ENCODE measurements around the gene TCOF1.

TCOF1 gene

DNA sequence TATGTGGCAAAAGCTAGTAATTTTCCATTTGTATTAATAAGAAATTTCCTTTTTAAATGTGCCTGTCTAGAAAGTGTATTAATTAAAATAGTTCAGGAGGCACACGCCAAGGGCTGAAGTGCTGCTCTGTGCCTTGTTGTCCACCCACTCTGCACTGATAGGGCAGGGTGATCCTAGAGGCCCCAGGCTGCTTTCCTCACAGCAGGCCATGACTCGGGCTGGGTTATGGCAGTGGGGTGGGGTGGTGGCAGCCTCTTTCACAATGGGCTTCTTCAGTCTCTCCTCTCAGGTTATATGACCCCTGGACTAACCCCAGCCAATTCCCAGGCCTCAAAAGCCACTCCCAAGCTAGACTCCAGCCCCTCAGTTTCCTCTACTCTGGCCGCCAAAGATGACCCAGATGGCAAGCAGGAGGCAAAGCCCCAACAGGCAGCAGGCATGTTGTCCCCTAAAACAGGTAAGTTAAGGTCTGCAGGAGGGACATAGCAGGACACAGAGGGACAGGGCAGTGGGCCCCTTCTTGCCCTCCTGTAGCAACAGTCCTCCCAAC, 35.7 kb downstream of the TCOF1 start:
- TF ChIP-seq, protein P1, sequence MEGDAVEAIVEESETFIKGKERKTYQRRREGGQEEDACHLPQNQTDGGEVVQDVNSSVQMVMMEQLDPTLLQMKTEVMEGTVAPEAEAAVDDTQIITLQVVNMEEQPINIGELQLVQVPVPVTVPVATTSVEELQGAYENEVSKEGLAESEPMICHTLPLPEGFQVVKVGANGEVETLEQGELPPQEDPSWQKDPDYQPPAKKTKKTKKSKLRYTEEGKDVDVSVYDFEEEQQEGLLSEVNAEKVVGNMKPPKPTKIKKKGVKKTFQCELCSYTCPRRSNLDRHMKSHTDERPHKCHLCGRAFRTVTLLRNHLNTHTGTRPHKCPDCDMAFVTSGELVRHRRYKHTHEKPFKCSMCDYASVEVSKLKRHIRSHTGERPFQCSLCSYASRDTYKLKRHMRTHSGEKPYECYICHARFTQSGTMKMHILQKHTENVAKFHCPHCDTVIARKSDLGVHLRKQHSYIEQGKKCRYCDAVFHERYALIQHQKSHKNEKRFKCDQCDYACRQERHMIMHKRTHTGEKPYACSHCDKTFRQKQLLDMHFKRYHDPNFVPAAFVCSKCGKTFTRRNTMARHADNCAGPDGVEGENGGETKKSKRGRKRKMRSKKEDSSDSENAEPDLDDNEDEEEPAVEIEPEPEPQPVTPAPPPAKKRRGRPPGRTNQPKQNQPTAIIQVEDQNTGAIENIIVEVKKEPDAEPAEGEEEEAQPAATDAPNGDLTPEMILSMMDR (IDR thresholded peaks at IDR 0.05; ENCODE audit: low read depth, low read length, missing control alignments) = no peak

DNA sequence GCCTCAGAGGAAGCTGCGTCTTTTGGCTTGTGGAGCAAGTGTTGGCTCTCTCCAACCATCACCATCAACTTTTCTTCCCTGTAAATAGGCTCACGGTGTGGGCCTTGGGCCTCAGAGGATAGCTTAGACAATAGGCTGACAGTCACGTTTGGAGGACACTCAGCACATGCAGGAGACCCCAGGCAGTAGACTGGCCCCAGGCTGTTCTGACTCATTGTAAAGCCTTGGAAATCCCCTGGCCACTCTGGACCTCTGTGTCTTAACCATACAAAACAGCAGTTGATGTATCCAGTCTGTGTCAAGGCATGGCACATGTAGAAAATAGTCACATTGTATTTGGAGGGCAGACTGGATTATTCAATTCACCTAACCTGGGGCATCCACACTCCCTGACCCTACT, 36.6 kb downstream of the TCOF1 start:
- no peak for DNase-seq (ENCODE audit: extremely low read depth, low read depth)
- TF ChIP-seq, protein P1 (IDR thresholded peaks at IDR 0.05; ENCODE audit: low read depth, low read length, missing control alignments) = no peak
- H3K4me3 ChIP-seq (replicated peaks; ENCODE audit: low read depth, low read length) = no peak overlapping the region

More for the DNA sequence above, 35.7 kb downstream of the TCOF1 start:
- H3K4me3 ChIP-seq (replicated peaks; ENCODE audit: low read depth, low read length) = no peak overlapping the region
- no peak for DNase-seq (ENCODE audit: extremely low read depth, low read depth)

DNA sequence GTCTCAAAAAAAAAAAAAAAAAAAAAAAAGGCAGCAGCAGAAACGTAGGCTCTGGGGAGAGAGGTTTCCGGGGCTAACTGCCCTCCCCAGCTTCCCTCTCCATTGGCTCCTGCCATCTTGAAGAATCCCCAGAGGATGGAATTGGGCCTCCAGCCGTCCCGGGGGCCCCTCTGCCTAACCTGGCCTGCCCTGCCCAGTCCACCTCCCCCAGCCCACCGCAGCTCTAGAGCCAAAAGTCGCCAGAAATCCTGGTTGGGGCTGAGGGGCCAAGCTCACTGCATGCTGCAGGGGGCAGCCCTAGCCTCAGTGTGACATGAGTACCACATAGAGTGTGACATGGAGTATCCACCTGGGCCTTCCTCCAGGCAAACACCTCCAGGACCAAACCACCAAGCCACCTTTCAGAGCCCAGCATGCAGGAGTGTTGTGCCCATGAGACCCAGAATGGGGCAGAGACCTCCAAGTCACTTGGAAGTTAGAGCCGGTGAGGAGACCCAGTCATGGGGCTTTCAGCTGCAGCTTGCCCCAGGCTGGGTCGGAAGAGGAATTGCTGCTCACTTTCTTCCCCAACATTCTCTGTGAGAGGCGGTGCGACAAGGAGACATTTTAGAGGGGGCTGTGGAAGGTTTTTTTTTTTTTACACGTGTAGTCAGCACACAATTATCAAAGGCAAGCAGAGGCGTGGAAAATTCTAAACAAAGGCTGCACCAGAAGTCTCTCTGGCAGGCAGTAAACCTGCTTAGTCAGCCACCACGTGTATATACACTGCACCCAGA, 37.6 kb downstream of the TCOF1 start:
- TF ChIP-seq, protein P1 (IDR thresholded peaks at IDR 0.05; ENCODE audit: low read depth, low read length, missing control alignments) = no peak
- DNase-seq (ENCODE audit: extremely low read depth, low read depth) = no peak
- no peak overlapping the region for H3K4me3 ChIP-seq (replicated peaks; ENCODE audit: low read depth, low read length)

DNA sequence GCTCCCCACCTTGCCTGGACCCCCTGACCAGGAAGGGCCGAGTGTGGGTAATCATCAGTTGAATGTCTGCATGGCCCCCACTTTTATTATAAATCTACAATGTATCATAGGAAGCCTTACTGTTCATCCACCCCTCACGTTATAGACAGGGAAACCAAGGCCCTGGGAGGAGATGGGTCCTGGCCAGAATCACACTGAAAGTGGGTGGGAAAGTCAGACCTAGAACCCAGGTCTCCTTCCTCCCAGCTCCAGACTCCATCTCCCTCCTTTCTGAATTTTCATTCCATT, 38.1 kb downstream of the TCOF1 start:
- no peak for DNase-seq (ENCODE audit: extremely low read depth, low read depth)
- TF ChIP-seq, protein P1 (IDR thresholded peaks at IDR 0.05; ENCODE audit: low read depth, low read length, missing control alignments) = no peak
- no peak overlapping the region for H3K4me3 ChIP-seq (replicated peaks; ENCODE audit: low read depth, low read length)

DNA sequence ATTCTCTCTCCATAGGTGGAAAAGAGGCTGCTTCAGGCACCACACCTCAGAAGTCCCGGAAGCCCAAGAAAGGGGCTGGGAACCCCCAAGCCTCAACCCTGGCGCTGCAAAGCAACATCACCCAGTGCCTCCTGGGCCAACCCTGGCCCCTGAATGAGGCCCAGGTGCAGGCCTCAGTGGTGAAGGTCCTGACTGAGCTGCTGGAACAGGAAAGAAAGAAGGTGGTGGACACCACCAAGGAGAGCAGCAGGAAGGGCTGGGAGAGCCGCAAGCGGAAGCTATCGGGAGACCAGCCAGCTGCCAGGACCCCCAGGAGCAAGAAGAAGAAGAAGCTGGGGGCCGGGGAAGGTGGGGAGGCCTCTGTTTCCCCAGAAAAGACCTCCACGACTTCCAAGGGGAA, 38.8 kb downstream of the TCOF1 start:
- TF ChIP-seq, protein P1 (IDR thresholded peaks at IDR 0.05; ENCODE audit: low read depth, low read length, missing control alignments) = no peak
- H3K4me3 ChIP-seq (replicated peaks; ENCODE audit: low read depth, low read length) = no peak overlapping the region
- DNase-seq (ENCODE audit: extremely low read depth, low read depth) = no peak

DNA sequence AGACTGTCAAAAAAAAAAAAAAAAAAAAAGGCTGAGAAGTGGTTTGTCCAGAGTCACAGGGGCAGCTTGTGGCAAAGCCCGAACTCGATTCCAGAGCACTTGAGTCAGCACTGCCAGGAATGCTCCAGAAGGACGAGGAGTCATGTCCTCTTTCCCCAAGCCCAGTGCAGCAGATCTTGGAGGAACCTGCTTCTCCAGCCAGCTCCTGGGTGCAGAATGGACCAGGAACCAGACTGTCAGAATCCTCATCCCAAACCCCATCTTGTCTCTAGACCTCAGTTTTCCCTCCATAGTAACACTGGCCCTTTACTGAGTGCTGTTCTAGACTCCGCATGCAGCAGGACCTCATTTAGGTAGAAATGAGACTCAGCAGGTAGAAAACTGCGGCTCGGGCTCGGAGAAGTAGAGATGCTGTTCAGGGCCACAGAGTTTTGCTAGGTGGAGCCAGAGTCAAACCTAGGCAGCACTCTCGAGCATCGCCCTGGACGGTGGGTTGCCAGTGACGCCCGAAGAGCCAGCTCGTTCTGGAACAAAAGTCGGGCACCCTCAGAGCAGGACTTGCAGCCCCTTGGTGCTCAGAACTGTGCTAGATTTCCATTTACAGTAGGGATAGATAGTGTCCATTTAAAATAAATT, 39.8 kb downstream of the TCOF1 start:
- TF ChIP-seq, protein P1 (IDR thresholded peaks at IDR 0.05; ENCODE audit: low read depth, low read length, missing control alignments) = no peak
- DNase-seq (ENCODE audit: extremely low read depth, low read depth) = no peak
- H3K4me3 ChIP-seq (replicated peaks; ENCODE audit: low read depth, low read length) = no peak overlapping the region
